GM19455 (cell line): Measurements from ENCODE around the gene PNLDC1.
"Not testable (repeated sequence)": the region's sequence is repeated elsewhere in the genome, so short reads cannot be mapped to it uniquely, and the experiment has no call there.

Source experiments
- ATAC-seq: cut with Tn5 transposase; IDR thresholded peaks from one replicate; pipeline ENCODE4 v1.9.1; 2021; ENCODE audit not compliant: unreplicated experiment

The PNLDC1 gene

DNA sequence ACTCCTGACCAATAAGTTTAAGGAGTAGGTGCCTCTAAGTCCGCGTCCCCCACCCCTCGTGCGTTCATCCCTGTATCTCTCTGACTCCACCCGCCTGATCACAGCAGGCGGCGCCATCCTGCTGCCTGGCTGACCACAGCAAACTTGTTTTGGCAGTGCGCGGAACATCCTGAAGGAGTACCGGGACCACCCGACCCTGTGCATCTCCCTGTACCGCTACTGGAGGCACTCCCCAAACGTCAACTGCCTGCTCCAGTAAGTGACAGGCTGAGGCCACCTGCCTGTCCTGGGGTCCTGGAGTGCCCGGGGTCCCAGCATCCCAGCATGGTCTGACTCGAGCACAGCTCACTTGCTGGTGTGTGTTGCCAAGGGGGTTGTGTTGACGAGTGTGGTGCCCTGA lies 19.0 kb downstream of the PNLDC1 start:
- ATAC-seq: no peak

DNA sequence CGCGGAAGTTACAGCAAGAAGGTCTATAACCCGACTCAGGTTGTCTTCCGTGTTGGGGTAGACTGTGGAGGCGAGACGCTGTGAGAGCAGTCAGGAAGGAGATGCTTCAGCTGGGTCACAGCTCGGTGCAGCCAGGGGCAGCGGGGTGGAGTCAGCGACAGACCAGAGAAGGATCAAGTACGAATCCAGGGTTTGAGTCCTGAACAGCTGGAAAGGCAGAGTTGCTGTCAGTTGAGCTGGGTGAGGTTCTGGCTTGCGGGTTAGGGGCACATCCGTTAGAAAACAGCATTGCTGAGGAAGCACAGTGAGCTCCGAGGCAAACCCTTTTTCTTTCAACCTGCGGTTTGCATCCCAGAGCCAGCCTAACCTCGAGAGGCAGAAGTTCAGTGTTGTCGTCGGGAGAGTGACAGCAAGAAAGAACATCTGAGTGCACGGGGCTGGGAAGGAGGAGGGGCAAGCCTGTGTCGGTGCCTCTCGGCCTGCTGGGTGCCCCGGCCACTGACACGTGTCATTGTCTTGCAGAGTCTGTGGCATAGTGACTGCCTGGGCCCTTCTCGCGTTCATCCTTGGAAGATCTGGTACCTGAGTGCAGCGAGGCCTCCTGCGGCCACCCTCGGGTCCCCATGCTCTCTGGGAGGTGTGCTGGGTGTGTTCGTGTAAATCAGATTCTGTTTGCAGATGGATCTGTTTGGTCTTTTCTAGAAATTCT lies 20.0 kb downstream of the PNLDC1 start:
- ATAC-seq: no peak

DNA sequence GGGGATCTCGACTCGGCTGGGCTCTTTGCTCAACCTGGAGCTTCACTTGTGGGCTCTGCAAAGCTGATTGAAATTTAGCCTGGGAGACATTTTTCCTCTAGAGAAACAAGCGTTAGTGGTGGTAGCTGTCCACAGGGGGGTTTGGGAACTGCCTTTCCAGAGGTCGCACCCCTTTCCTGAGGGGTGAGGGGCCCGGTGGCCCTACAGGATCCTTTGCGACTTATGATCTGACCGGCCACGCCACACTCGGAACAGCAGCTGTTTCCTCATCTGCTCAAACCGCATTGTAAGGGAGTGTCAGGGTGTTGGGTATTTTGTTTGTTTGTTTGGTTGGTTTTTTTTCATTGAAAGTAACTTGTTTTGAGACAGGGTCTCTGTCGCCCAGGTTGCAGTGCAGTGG lies 21.0 kb downstream of the PNLDC1 start:
- ATAC-seq: no peak

DNA sequence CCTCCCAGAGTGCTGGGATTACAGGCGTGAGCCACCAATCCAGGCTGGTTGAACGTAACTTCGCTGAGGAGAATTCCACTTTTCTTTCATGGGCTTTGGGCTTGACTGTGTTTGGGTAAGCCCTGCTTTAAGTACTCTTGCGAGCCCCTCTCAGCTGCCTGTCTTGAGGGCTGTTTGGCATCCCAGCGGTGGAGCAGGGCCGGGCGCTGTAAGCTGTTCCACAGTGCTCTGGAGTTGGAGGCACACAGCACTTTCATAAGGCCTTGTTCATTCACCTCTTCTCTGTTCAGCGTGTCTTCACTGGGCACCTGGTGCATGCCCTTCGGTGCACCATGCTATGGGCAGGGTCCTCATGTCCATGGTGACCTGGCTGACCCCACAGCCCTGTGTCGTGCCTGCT lies 21.6 kb downstream of the PNLDC1 start:
- no peak for ATAC-seq

DNA sequence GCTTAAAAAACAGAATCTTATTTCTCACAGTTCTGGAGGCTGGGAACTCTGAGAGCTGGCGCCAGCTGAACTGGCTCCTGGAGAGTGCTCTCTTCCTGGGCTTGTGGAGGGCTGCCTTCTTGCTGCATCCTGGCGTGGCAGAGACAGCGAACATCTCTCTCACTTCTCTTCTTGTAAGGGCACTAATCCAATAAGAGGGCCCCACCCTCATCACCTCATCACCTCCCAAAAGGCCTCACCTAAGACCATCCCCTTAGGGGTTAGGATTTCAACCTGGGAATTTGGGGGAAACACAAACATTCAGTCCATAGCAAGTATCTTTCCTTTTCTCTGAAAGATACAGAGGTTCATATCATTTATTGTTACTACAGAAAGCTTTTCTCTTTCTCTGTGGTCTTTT lies 23.9 kb downstream of the PNLDC1 start:
- ATAC-seq: no peak

DNA sequence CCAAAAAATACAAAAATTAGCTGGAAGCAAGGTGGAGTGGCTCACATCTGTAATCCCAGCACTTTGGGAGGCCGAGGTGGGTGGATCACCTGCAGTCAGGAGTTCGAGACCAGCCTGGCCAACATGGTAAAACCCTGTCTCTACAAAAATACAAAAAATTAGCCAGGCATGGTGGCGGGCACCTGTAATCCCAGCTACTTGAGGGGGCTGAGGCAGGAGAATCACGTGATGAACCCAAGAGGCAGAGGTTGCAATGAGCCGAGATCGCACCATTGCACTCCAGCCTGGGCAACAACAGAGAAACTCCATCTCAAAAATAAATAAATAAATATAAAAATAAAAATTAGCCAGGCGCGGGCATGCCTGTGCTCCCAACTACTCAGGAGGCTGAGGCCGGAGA lies 24.6 kb downstream of the PNLDC1 start:
- ATAC-seq: not testable (repeated sequence)

- no peak for ATAC-seq
These were observed 25.9 kb downstream of the PNLDC1 start for GRCh38 chr6:159826004-159826403.

GRCh38 chr6:159826968-159827647 lies 27.0 kb downstream of the PNLDC1 start:
- ATAC-seq: no peak

- ATAC-seq: no peak
These were observed 28.0 kb downstream of the PNLDC1 start for GRCh38 chr6:159828074-159828473.

DNA sequence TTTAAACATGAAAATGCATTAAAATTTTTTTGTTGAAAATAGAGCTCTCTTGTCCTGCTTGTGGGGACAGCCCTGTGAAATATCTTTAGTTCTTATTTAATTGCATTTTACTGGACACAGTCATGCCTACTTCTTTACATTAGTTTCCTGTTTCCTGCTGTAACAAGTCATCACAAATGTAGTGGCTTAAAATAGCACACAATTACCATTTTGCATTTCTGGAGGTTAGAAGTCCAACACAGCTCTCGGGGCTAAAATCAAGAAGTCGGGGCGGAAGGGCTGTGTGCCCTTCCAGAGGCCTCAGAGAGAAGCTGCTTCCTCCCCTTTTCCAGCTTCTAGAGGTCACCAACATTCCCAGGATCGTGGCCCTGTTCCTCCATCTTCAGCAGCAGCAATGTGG lies 29.4 kb downstream of the PNLDC1 start:
- no peak for ATAC-seq

DNA sequence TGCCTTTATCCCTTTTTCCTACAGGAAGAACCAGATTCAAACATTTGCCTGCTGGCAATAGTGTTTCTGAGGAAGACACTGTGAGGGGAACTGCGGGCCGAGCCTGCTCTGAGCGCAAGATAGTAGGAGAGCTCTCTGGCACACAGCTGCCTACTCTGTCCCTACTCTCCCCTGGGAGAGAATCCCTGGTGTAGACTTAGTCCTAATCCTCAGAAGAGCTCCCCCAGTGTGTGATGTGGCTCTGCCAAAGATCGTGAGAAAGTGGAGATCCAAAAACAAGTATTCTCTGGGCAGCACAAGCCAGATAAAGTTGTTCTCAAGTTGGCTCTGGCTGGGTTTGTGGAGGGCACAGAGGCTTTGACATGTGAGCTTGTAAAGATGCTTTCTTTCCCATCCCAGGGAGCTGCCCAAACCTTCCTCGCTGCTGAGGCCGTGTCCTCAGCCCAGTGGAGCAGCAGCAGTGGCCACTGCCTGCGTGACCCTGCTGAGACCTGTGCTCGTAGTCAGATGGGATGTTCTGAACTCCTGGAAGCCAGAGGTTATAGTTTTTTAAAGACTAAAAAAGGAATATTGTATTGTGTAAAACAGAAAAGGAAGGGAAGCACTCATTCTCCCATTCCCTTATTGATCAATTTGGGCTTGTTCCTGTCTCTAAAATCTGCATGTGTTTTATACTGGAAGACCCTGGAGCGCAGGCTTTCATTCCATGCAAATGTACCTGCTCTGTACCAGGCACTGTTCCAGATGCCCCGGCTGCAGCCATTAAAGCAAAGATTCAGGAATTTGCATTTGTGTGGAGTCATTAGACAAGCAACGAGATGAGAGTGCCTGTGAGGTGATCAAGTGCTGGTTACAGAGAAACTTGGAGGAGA lies 30.7 kb downstream of the PNLDC1 start:
- ATAC-seq: no peak

- no peak for ATAC-seq
These were observed 31.2 kb downstream of the PNLDC1 start for GRCh38 chr6:159831373-159831679.

- ATAC-seq: no peak
These were observed 32.9 kb downstream of the PNLDC1 start for GRCh38 chr6:159832946-159833345.

DNA sequence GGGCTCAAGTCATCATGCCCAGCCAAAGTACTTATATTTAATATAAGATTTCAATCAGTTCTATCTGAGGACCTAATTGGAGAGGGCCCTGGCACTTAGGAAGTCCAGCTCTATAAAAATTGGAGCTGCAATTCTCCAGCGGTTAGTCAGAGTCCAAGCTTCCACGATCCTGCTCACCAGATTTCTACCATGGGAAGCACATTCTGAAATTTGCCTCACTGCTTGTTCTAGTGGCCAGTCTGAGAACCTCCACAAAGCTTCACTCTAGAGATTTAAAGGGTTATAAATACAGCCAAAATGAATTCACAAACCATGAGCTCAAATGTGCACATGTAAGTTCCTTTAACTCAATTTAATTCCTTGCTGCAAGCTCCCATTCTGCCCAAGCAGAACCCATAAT lies 33.5 kb downstream of the PNLDC1 start:
- ATAC-seq: no peak

DNA sequence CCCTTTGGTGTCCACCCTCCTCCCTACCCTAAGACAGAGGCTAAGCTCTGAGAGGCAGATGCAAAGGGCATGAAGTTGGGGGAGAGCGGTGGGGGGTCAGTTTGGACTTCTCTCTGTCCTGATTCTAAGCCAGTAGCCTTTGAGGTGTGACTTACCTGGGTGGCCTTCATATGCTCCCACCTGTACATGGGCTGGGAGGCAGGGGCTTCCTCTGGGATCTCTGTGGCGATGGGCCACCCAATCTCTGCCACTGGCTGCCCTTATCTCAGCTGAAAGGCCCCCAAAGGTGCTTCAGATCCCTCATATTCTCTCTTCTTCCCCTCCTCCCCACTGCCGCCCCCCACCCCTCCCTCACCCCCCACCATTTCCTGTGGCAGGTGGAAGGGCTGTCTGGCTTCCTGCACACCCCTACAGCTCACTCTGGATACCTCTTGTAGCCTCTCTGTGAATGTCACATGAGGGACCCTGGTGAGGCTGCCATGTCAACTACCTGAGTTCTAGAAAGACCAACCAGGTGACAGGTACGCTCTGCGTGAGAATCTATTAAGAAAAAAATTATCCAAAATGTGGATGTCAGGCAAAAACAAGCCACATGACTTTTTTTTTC lies 34.0 kb downstream of the PNLDC1 start:
- no peak for ATAC-seq

GRCh38 chr6:159836718-159837490 lies 36.8 kb downstream of the PNLDC1 start:
- ATAC-seq: no peak

DNA sequence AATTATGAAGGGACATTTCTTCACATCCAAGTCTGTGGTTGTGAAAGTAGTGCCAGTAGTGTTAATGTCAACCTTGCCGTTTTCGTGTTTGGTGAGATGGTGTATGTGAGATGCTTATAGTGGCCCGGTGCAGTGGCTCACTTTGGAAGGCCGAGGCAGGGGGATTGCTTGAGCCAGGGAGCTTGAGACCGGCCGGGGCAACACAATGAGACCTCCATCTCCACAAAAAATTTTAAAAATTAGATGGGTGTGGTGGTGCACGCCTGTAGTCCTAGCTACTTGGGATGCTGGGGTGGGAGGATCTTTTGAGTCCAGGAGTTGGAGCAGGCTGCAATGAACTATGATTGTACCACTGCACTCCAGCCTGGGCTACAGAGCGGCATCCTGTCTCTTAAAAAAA lies 37.4 kb downstream of the PNLDC1 start:
- ATAC-seq: no peak

GRCh38 chr6:159838020-159838744 lies 38.1 kb downstream of the PNLDC1 start:
- no peak for ATAC-seq

DNA sequence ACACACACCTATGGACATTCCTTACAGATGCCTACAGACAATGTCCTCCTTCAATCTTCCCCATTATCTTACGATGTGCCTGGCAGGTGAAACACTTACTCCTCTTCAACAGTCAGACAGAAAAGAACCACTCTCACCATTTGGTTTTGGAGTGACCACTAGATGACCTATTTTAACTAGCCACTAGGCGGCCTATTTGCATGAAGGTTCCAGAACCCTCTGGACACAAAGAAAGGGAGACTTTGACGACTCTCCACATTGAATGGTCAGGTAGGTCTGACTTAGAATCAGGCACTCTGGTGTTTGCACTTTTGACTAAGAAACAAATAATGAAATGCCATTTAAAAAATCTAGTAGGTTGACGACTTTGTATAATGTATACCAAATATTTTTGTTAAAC lies 42.0 kb downstream of the PNLDC1 start:
- ATAC-seq: no peak
